ENCODE results near the gene IL31.

DNA sequence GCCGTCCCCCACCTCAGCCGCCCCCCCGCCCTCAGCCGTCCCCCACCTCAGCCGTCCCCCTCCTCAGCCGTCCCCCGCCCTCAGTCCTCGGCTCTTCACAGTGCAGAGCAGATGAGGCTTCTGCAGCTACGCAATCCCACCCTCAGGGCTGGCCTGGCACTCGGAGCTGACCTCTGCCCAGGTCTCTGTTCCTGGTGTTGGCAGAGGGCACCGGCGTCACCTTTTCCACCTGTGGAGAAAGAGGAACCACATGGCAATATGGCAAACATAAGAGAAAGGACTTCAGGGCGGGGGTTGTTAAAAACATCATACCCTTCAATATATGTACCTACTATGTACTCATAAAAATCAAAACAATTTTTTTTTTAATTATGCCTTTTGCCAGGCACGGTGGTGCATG lies 49.7 kb downstream of the IL31 start:
- TF ChIP-seq, protein P1, sequence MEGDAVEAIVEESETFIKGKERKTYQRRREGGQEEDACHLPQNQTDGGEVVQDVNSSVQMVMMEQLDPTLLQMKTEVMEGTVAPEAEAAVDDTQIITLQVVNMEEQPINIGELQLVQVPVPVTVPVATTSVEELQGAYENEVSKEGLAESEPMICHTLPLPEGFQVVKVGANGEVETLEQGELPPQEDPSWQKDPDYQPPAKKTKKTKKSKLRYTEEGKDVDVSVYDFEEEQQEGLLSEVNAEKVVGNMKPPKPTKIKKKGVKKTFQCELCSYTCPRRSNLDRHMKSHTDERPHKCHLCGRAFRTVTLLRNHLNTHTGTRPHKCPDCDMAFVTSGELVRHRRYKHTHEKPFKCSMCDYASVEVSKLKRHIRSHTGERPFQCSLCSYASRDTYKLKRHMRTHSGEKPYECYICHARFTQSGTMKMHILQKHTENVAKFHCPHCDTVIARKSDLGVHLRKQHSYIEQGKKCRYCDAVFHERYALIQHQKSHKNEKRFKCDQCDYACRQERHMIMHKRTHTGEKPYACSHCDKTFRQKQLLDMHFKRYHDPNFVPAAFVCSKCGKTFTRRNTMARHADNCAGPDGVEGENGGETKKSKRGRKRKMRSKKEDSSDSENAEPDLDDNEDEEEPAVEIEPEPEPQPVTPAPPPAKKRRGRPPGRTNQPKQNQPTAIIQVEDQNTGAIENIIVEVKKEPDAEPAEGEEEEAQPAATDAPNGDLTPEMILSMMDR (IDR thresholded peaks at IDR 0.05): no peak
- no peak for TF ChIP-seq POLR2A (IDR thresholded peaks at IDR 0.05)
